Muscle layer of duodenum (tissue), 2 donors: Measurements from ENCODE around the gene VSIG8.

Experiments used
- H3K27ac ChIP-seq: one replicate; pipeline ENCODE4 v1.7.0; 2013; ENCODE audit warnings: mild to moderate bottlenecking, low read length
- H3K27me3 ChIP-seq: one replicate; pipeline ENCODE4 v1.7.0; 2013; ENCODE audit warnings: low read depth, mild to moderate bottlenecking, control low read depth, low read length
- H3K36me3 ChIP-seq, 2 donors: one replicate each; pipeline ENCODE4 v1.7.0; 2013; ENCODE audit warnings: low read length in 2 of 2, control low read depth in 1 of 2, mild to moderate bottlenecking in 1 of 2; ENCODE audit not compliant: insufficient read depth in 2 of 2, control insufficient read depth in 1 of 2
- H3K4me1 ChIP-seq, 2 donors: one replicate each; pipeline ENCODE4 v1.7.0; 2013; ENCODE audit warnings: low read length in 2 of 2, mild to moderate bottlenecking in 2 of 2, control low read depth in 1 of 2, moderate library complexity in 1 of 2; ENCODE audit not compliant: insufficient read depth in 2 of 2, control insufficient read depth in 1 of 2
- H3K4me3 ChIP-seq, 2 donors: one replicate each; pipeline ENCODE4 v1.7.0; 2013; ENCODE audit warnings: low read length in 2 of 2, low read depth in 1 of 2, mild to moderate bottlenecking in 1 of 2
- H3K9me3 ChIP-seq, 2 donors: one replicate each; pipeline ENCODE4 v1.7.0; 2013; ENCODE audit warnings: low read length in 2 of 2, control low read depth in 1 of 2, mild to moderate bottlenecking in 1 of 2; ENCODE audit not compliant: control insufficient read depth in 1 of 2
- donor health status: healthy.

VSIG8 gene

DNA sequence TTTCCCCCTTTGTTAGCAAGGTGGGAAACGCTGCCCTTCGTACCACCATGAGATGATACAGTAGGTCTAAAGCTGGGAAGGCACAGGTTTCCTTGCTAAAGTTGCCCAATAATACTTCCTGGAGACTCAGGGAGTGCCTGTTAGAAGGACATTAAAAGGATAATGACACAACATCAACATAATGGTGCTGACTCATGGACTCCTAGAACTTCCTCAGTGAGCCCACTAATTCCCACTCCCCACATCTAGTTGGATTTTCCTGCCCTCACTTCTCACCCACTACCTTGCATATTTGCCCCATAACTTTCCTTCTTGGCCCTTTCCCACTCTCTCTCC lies 20.0 kb upstream of the VSIG8 start:
- H3K36me3 ChIP-seq = no peaks in the 10 kb centered on the region
- no peaks in the 10 kb centered on the region for H3K27me3 ChIP-seq
- no peaks in the 10 kb centered on the region for H3K9me3 ChIP-seq
- H3K4me1 ChIP-seq = no peaks in the 10 kb centered on the region
- H3K4me3 ChIP-seq = no peak overlapping the region
- no peak overlapping the region for H3K27ac ChIP-seq

DNA sequence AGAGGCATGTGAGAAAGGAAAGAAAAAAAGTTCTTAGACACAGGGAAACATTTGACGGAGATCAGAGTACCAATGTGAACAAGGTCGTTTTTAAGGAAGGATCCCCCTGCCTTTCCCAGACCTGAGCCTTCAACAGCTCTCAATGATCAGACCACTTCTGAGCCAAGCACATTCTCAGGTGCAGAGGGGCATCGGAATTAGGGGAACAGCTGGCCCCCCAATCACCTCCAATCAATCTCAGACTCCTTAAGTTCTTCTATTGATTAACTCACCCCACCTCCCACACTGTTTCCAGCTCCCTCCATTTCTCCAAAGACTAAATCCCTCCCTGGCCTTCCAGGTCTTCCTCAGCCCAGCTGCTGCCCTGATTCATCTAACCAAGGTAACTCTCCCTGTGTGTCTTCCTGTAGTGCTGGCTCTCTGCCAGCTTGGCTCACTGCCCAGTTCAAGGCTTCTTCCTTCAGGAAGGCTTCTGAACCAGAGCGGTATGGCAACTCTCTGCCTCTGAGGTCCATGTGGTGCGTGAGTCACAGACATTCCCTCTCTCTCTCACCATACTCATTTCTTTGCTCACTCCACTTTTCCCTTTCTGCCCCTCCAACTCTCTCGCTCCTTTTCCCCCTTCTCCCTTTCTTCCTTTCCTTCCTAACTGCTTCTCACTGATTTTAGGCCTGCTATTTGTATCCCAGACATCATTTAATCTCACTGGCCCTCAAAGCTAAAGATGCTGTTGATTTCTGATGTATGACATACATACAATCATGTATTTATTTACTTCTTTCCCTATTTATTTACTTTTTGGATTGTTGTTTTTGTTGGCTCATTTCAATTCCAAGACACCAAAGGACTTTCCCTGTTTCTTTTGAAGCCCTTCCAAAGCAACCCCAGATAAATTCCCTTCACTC lies 19.4 kb upstream of the VSIG8 start:
- no peaks in the 10 kb centered on the region for H3K36me3 ChIP-seq
- H3K4me1 ChIP-seq = no peaks in the 10 kb centered on the region
- H3K4me3 ChIP-seq = no peak overlapping the region
- no peaks in the 10 kb centered on the region for H3K27me3 ChIP-seq
- H3K27ac ChIP-seq = no peak overlapping the region
- H3K9me3 ChIP-seq = no peaks in the 10 kb centered on the region

GRCh38 chr1:159880430-159880829 lies 18.0 kb upstream of the VSIG8 start:
- no peaks in the 10 kb centered on the region for H3K27me3 ChIP-seq
- no peak overlapping the region for H3K27ac ChIP-seq
- no peaks in the 10 kb centered on the region for H3K4me1 ChIP-seq
- H3K9me3 ChIP-seq = no peaks in the 10 kb centered on the region
- H3K36me3 ChIP-seq = no peaks in the 10 kb centered on the region
- H3K4me3 ChIP-seq = no peak overlapping the region

DNA sequence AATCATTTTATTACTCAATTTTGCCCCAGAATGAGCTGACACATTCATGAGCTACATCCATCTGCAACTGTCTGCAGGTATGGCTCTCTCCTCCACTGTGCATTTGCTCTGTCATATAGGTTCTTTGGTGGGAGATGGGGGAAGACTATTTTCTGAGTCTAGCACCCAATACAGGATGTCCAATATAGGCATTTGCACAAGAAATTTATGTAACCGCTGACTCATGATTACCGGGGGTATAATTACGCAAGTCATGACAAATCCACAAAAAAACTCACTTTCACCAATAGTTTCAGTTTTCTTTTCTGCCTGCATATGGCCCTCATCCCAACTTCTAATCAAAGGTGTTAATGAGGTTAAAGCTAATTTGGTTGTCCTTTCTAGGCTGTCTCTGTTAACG lies 17.5 kb upstream of the VSIG8 start:
- Histone ChIP-seq H3K9me3 (no peaks in the 10 kb centered on the region), H3K27ac (no peak overlapping the region), H3K36me3 (no peaks in the 10 kb centered on the region), H3K27me3 (no peaks in the 10 kb centered on the region), H3K4me1 (no peaks in the 10 kb centered on the region), H3K4me3 (no peak overlapping the region)

DNA sequence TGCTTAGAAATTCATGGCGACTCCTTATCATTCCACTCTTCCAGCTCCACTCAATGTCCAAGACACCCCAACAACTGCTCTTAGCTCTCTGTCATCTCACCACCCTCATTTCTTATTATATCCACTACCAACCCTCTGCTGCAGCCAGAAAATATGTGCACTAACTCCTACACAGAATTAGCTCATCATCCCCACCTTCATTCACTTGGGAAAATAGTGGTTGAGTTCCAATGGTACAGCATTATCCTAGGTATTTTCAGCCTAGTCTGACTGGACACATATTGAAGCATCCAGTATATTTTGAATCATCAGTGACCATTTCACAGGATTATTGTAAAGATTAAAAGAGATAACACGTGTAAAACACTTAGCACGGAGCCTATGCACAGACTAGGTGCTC lies 16.7 kb upstream of the VSIG8 start:
- no peak overlapping the region for H3K27ac ChIP-seq
- no peak overlapping the region for H3K4me3 ChIP-seq
- H3K36me3 ChIP-seq = no peaks in the 10 kb centered on the region
- no peaks in the 10 kb centered on the region for H3K4me1 ChIP-seq
- no peaks in the 10 kb centered on the region for H3K9me3 ChIP-seq
- H3K27me3 ChIP-seq = no peaks in the 10 kb centered on the region

DNA sequence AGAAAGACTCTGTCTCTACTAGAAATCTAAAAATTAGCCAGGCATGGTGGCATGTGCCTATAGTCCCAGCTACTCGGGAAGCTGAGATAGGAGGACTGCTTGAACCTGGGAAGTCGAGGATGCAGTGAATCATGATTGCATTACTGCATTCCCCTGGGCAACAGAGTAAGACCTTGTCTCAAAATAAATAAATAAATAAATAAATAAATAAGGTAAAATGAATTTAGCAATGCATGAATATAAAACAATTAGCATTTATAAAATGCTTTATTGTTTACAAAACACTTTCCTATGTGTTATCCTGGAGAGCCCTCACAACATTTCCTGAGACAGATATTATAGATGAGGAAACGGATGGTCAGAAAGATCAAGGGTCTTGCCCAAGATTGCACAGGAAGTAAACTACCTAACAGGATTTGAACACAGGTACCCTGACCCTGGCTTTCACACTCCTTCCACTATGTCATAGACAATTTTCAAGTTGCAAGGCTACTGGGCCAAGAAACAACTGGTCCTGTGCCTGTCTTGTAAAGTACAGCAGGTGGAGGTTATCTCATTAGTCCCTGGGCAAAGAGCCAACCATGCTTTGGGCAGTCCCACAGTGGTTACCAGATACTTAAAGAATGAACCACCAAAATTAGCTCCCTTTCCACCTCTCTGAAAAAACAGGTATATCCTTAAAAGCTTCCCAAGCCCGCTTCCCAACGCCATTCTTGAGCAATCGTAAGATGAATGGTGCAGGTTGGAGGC lies 15.4 kb upstream of the VSIG8 start:
- no peaks in the 10 kb centered on the region for H3K36me3 ChIP-seq
- no peaks in the 10 kb centered on the region for H3K9me3 ChIP-seq
- no peaks in the 10 kb centered on the region for H3K4me1 ChIP-seq
- H3K4me3 ChIP-seq = no peak overlapping the region
- H3K27ac ChIP-seq = no peak overlapping the region
- H3K27me3 ChIP-seq = no peaks in the 10 kb centered on the region

GRCh38 chr1:159873530-159874143 lies 11.2 kb upstream of the VSIG8 start:
- Histone ChIP-seq H3K4me3 (no peak overlapping the region), H3K9me3 (no peaks in the 10 kb centered on the region), H3K36me3 (peaks cover 0 to 4% of the 10 kb centered on the region in 2 donors), H3K4me1 (no peaks in the 10 kb centered on the region), H3K27me3 (no peaks in the 10 kb centered on the region), H3K27ac (no peak overlapping the region)

DNA sequence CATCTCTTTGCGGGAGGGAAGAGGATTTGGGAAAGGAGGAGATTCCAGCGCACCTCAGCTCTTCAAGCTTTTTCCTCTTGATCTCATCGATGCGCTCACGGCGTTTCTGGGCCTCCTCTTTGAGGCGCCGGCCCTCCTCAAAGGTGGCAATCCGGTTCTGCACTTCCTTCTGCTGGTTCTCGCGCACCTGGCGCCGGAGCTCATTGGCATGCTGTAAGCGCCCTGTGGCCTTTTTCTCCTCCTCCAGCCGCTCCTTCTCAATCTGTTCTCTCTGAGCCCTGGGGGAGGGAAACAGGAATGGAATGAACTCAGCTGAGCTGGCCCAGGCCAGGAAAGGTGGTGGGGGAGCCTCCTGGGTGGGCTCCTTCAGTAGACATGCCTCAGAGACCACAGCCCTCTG lies 10.4 kb upstream of the VSIG8 start:
- Histone ChIP-seq H3K4me3 (no peak overlapping the region), H3K4me1 (peaks cover 0 to 3% of the 10 kb centered on the region in 2 donors), H3K9me3 (no peaks in the 10 kb centered on the region), H3K36me3 (peaks cover 0 to 4% of the 10 kb centered on the region in 2 donors), H3K27me3 (no peaks in the 10 kb centered on the region), H3K27ac (no peak overlapping the region)

DNA sequence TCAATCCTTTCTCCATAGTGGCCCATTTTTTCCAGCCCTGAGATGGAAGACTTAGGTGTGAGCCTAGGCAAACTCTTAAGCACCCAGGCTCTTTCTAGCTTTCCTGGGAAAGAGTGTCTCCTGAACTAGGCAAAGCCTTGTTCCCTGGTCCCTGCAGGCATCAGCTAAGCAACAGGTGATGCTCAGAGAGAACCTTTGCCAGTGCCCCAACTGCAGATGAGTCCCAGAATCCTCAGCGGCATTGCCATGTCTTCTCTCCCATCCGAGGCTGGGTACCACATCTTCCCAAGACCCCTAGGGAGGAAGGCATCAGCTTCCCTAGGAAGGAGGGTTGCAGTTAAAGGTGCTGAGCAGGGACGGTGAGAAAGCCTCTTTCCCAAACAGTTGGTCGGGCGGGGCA lies 8.2 kb upstream of the VSIG8 start:
- H3K4me1 ChIP-seq = peaks cover 0 to 7% of the 10 kb centered on the region in 2 donors
- no peaks in the 10 kb centered on the region for H3K27me3 ChIP-seq
- H3K36me3 ChIP-seq = peaks cover 0 to 4% of the 10 kb centered on the region in 2 donors
- no peak overlapping the region for H3K27ac ChIP-seq
- no peaks in the 10 kb centered on the region for H3K9me3 ChIP-seq
- no peak overlapping the region for H3K4me3 ChIP-seq

DNA sequence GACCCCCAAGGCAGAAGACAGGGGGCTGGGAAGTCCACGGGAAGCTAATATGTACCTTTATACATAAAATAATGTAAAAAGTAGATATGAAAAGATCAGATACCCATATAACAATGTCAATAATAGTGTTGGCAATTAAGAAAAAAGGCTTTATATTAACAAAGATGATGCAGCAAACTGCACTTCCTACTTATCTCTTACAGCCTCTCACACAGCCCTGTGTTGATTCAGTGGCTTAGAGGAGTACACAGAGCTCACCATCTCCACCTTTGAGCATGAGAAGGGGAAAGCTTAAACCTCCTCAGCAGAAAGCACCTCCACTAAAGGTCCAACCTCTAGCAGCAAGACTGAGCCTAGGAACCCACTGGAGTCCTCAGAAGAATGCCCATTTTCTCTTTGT lies 7.2 kb upstream of the VSIG8 start:
- H3K27ac ChIP-seq = no peak overlapping the region
- no peaks in the 10 kb centered on the region for H3K27me3 ChIP-seq
- H3K4me1 ChIP-seq = peaks cover 0 to 7% of the 10 kb centered on the region in 2 donors

DNA sequence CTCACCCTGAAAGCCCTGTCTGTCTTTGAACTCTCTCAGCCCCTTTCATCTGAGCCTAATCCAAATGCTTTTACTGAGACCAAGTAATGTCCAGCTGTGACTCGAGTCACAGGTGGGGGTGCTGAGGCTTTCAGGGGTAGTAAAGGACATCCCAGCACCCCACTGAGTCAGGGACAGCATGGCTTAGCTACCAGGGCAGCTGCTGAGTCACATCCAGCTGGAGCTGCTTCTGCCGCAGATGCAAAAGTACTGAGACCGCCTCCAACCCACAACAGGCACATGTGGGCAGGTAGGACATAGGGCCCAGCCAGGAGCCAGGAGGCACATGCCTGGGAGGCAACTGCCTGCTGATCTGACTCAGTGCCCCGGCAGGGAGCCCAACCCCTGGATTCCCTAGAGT lies 6.7 kb upstream of the VSIG8 start:
- Histone ChIP-seq H3K9me3 (no peaks in the 10 kb centered on the region), H3K4me3 (no peak overlapping the region), H3K36me3 (peaks cover 0 to 4% of the 10 kb centered on the region in 2 donors), H3K27ac (no peak overlapping the region), H3K4me1 (peaks cover 0 to 7% of the 10 kb centered on the region in 2 donors), H3K27me3 (no peaks in the 10 kb centered on the region)

More for the DNA sequence above, 7.2 kb upstream of the VSIG8 start:
- H3K9me3 ChIP-seq = no peaks in the 10 kb centered on the region
- H3K4me3 ChIP-seq = no peak overlapping the region
- peaks cover 0 to 4% of the 10 kb centered on the region in 2 donors for H3K36me3 ChIP-seq
